Duodenal mucosa (tissue), 2 donors: ENCODE results near the gene MPZL2.

Experiments used
- H3K27ac ChIP-seq: one replicate; pipeline ENCODE4 v1.7.0; 2013; ENCODE audit warnings: low read depth, low read length
- H3K27me3 ChIP-seq, 2 donors: one replicate each; pipeline ENCODE4 v1.7.0; 2013; ENCODE audit warnings: low read length in 2 of 2, control low read depth in 1 of 2; ENCODE audit not compliant: insufficient read depth in 2 of 2, control insufficient read depth in 1 of 2
- H3K36me3 ChIP-seq, 2 donors: one replicate each; pipeline ENCODE4 v1.7.0; 2013; ENCODE audit warnings: low read length in 2 of 2, control low read depth in 1 of 2; ENCODE audit not compliant: insufficient read depth in 2 of 2, control insufficient read depth in 1 of 2
- H3K4me1 ChIP-seq, 2 donors: one replicate each; pipeline ENCODE4 v1.7.0; 2013; ENCODE audit warnings: low read length in 2 of 2, control low read depth in 1 of 2; ENCODE audit not compliant: insufficient read depth in 2 of 2, control insufficient read depth in 1 of 2
- H3K4me3 ChIP-seq, 2 donors: one replicate each; pipeline ENCODE4 v1.7.0; 2013; ENCODE audit warnings: low read length in 2 of 2, low read depth in 1 of 2
- H3K9ac ChIP-seq, 2 donors: one replicate each; pipeline ENCODE4 v1.7.0; 2013; ENCODE audit warnings: low read length in 2 of 2, low read depth in 1 of 2
- H3K9me3 ChIP-seq, 2 donors: one replicate each; pipeline ENCODE4 v1.7.0; 2013; ENCODE audit warnings: low read length in 2 of 2, control low read depth in 1 of 2; ENCODE audit not compliant: control insufficient read depth in 1 of 2

MPZL2 gene

DNA sequence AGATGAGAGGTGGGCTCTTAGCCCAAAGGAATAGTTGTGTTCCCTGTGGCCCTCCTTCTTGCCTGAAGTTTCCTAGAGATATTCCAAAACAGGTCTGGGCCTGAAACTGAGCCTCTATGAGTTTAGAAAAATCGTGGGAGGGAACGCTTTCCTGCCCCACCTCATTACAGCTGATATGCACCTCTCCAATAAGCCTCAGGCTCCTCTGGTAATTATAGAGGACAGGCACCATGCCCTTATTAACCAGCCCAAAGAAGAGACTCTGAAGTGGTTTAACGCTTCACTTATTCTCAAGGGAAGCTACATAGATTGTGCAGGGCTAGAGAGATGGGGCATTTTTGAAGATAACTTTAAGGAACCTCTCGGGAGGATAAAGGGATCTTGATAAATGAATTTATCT lies 3.4 kb upstream of the MPZL2 start:
- H3K27ac ChIP-seq, result no peak overlapping the region
- H3K4me3 ChIP-seq, result no peak overlapping the region
- no peak overlapping the region for H3K9ac ChIP-seq
- H3K9me3 ChIP-seq, result no peaks in the 10 kb centered on the region
- H3K4me1 ChIP-seq, result peaks cover 27 to 29% of the 10 kb centered on the region in 2 donors
- H3K36me3 ChIP-seq, result peaks cover 0 to under 1% of the 10 kb centered on the region in 2 donors
- H3K27me3 ChIP-seq, result peaks cover under 1 to 9% of the 10 kb centered on the region in 2 donors

DNA sequence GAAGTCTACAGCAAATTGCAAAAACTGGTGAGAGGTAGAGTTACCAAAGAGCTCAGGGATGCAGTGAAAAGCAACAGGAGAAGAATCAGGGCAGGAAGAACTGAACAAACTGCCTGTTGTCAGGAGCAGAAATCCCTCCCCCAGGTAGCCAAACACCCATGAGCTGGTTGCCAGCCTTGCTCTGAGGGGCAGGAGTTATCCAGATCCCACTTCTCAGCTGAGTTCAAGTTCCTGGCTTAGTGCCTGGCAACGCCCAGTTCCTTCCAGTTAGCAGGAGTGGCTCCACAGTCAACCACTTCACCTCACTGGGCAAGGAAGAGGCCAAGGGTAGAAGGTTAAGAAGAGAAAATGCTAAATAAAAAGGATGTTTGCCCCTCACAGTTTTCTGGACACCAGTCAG lies 1.9 kb upstream of the MPZL2 start:
- Histone ChIP-seq H3K4me3 (no peak overlapping the region), H3K9ac (no peak overlapping the region), H3K9me3 (no peaks in the 10 kb centered on the region), H3K36me3 (peaks cover 0 to 6% of the 10 kb centered on the region in 2 donors), H3K27me3 (peaks cover 3 to 9% of the 10 kb centered on the region in 2 donors), H3K4me1 (peaks cover 34 to 40% of the 10 kb centered on the region in 2 donors), H3K27ac (no peak overlapping the region)

GRCh38 chr11:118264569-118265465 lies 720 bp upstream of the MPZL2 start:
- peak overlapping the region; percentile 53 for H3K27ac ChIP-seq
- peaks cover 34 to 40% of the 10 kb centered on the region in 2 donors for H3K4me1 ChIP-seq

GRCh38 chr11:118263112-118263511 lies 985 bp downstream of the MPZL2 start:
- Histone ChIP-seq H3K4me1 (peaks cover 34 to 40% of the 10 kb centered on the region in 2 donors), H3K27me3 (peaks cover 3 to 4% of the 10 kb centered on the region in 2 donors), H3K9ac (peak overlapping the region; percentile 43 to 77), H3K27ac (no peak overlapping the region), H3K36me3 (peaks cover 6 to 17% of the 10 kb centered on the region in 2 donors), H3K9me3 (no peaks in the 10 kb centered on the region), H3K4me3 (peak overlapping the region; percentile 76 to 81)

More at GRCh38 chr11:118264569-118265465, 720 bp upstream of the MPZL2 start:
- Histone ChIP-seq H3K9me3 (no peaks in the 10 kb centered on the region), H3K4me3 (peak overlapping the region; percentile 76 to 81), H3K9ac (peak overlapping the region; percentile 27 to 77), H3K27me3 (peaks cover 3 to 9% of the 10 kb centered on the region in 2 donors), H3K36me3 (peaks cover 6 to 9% of the 10 kb centered on the region in 2 donors)

GRCh38 chr11:118260353-118260752 lies 3.7 kb downstream of the MPZL2 start:
- peaks cover 6 to 22% of the 10 kb centered on the region in 2 donors for H3K36me3 ChIP-seq
- no peaks in the 10 kb centered on the region for H3K9me3 ChIP-seq
- H3K27ac ChIP-seq, result no peak overlapping the region
- peaks cover 25 to 30% of the 10 kb centered on the region in 2 donors for H3K4me1 ChIP-seq
- H3K9ac ChIP-seq, result no peak overlapping the region
- peaks cover 2 to 3% of the 10 kb centered on the region in 2 donors for H3K27me3 ChIP-seq
- H3K4me3 ChIP-seq, result no peak overlapping the region

- Histone ChIP-seq H3K27me3 (peaks cover 0 to 3% of the 10 kb centered on the region in 2 donors), H3K4me1 (peaks cover 13 to 26% of the 10 kb centered on the region in 2 donors), H3K4me3 (no peak overlapping the region), H3K9me3 (no peaks in the 10 kb centered on the region), H3K27ac (no peak overlapping the region), H3K36me3 (peaks cover 6 to 22% of the 10 kb centered on the region in 2 donors), H3K9ac (no peak overlapping the region)
Observed at GRCh38 chr11:118259138-118259537, 5.0 kb downstream of the MPZL2 start.

- no peaks in the 10 kb centered on the region for H3K9me3 ChIP-seq
- H3K27ac ChIP-seq, result no peak overlapping the region
- peaks cover 6 to 22% of the 10 kb centered on the region in 2 donors for H3K36me3 ChIP-seq
- peaks cover 12 to 23% of the 10 kb centered on the region in 2 donors for H3K4me1 ChIP-seq
- no peak overlapping the region for H3K9ac ChIP-seq
- H3K4me3 ChIP-seq, result no peak overlapping the region
- H3K27me3 ChIP-seq, result peaks cover 0 to 3% of the 10 kb centered on the region in 2 donors
Observed at GRCh38 chr11:118258410-118258809, 5.7 kb downstream of the MPZL2 start.

DNA sequence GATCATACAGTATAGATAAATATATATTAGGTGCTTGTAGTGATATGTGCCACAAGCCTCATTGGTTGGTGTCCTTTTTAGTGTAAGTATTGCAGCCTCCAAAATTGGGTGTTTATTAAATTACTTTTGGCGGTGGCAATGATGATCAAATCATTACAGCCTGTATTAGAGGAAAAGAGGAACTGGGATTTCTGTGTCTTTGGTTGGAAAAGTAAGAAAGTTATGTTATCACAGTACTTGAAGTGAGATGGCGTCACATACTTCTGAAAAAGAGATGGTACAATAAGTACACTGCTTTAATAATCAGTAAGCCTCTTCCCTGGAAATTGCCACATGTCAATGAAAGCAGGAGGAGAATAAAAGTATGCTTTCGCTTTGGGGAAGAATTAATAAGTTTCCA lies 11.4 kb downstream of the MPZL2 start:
- Histone ChIP-seq H3K9ac (peak overlapping the region; percentile 6 to 79), H3K27me3 (no peaks in the 10 kb centered on the region), H3K4me1 (peaks cover 8 to 10% of the 10 kb centered on the region in 2 donors), H3K36me3 (peaks cover 0 to 5% of the 10 kb centered on the region in 2 donors), H3K9me3 (no peaks in the 10 kb centered on the region), H3K27ac (peak overlapping the region; percentile 28), H3K4me3 (peak overlapping the region; percentile 85 to 88)

GRCh38 chr11:118251858-118252652 lies 12.0 kb downstream of the MPZL2 start, which contains the start of gene MPZL3:
Gene MPZL3 (minus strand): TSS chr11:118252365. CDS start chr11:118252294, 71 bp downstream.
- peak within 1 kb of the TSS; percentile 78 for H3K27ac ChIP-seq
- peaks cover 10 to 13% of the 10 kb centered on the region in 2 donors for H3K4me1 ChIP-seq
- peak within 1 kb of the TSS; percentile 65 to 79 for H3K9ac ChIP-seq
- no peaks in the 10 kb centered on the region for H3K9me3 ChIP-seq
- H3K27me3 ChIP-seq, result no peaks in the 10 kb centered on the region
- peaks cover 0 to 2% of the 10 kb centered on the region in 2 donors for H3K36me3 ChIP-seq
- peak within 1 kb of the TSS; percentile 85 to 88 for H3K4me3 ChIP-seq
